Activated effector memory CD4-positive, alpha-beta T cell treated with anti-CD3 and anti-CD28 coated beads, Interleukin-2, amount 50 U/mL, for 16 hours (primary cell): ENCODE results near the gene LENG1.

Experiments
- DNase-seq: peaks from one replicate; pipeline ENCODE4 v3.0.0-alpha.2; 2020

Gene LENG1

GRCh38 chr19:54162241-54162805 is 2.8 kb upstream of the LENG1 start:
- DNase-seq = peak; percentile 92

- no peak for DNase-seq
Measured at GRCh38 chr19:54160854-54161253, 1.3 kb upstream of the LENG1 start.

GRCh38 chr19:54160182-54160811 is 776 bp upstream of the LENG1 start:
- DNase-seq = no peak

- DNase-seq = peak; percentile 77
Measured at GRCh38 chr19:54158812-54159351, 639 bp downstream of the LENG1 start.

- no peak for DNase-seq
Measured at GRCh38 chr19:54156953-54157352, 2.6 kb downstream of the LENG1 start.

GRCh38 chr19:54156490-54156889 is 3.0 kb downstream of the LENG1 start:
- DNase-seq = no peak

- no peak for DNase-seq
Measured at GRCh38 chr19:54155694-54156093, 3.8 kb downstream of the LENG1 start.

- peak; percentile 72 for DNase-seq
Measured at GRCh38 chr19:54154603-54155345, 4.7 kb downstream of the LENG1 start.

- no peak for DNase-seq
Measured at GRCh38 chr19:54153731-54154326, 5.7 kb downstream of the LENG1 start.

- no peak for DNase-seq
Measured at GRCh38 chr19:54152878-54153524, 6.5 kb downstream of the LENG1 start.

- no peak for DNase-seq
Measured at GRCh38 chr19:54152267-54152666, 7.3 kb downstream of the LENG1 start.

GRCh38 chr19:54151362-54152035 is 8.0 kb downstream of the LENG1 start:
- DNase-seq = no peak

GRCh38 chr19:54149021-54149812 is 10.3 kb downstream of the LENG1 start:
- no peak for DNase-seq

- no peak for DNase-seq
Measured at GRCh38 chr19:54148158-54148557, 11.4 kb downstream of the LENG1 start.

GRCh38 chr19:54147676-54148075 is 11.8 kb downstream of the LENG1 start:
- no peak for DNase-seq

GRCh38 chr19:54145541-54146158 is 13.9 kb downstream of the LENG1 start:
- no peak for DNase-seq

- DNase-seq = no peak
Measured at GRCh38 chr19:54142166-54142780, 17.2 kb downstream of the LENG1 start.

- no peak for DNase-seq
Measured at GRCh38 chr19:54141356-54141755, 18.2 kb downstream of the LENG1 start.

- DNase-seq = peak; percentile 75
Measured at GRCh38 chr19:54138489-54139256, 20.8 kb downstream of the LENG1 start.
